ENCODE measurements around the gene ELAC2. TPM values are rescaled to one million over a fixed set of nuclear protein-coding genes. Genes with fewer than 3 reads are reported as not detected.

The ELAC2 gene
- total and polyA plus RNA-seq, 2 of the 8 experiments (the other 6 are each of a cell fraction or from before 2014, with no cell fraction given): 91.6 to 127 TPM

DNA sequence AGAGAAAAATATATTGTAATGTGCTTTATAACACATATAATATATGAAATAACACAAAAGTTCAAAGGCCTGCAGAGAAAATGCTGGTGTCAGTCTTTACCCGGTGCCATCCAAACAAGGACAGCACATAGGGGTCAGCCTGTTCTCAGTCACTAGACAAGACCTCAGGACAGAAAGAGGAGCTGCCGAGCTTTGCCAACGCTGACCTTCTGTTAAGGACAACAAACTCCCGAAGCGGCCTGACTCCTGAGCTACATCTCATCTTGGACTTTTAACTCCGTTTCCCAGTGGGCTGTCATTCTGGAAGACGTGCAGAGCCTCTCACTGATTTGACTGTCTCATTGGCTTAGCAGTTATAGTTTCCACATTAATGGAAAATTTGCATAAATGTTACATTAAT is 6.9 kb downstream of the ELAC2 start:
- no peaks in the 10 kb centered on the region for H3K27me3 ChIP-seq (replicated peaks in 1 of 4; ENCODE audit: control insufficient read depth in 3 of 4, extremely low read depth in 1 of 4, insufficient read depth in 3 of 4, low read length in 3 of 4)
- H3K9ac ChIP-seq (replicated peaks in 1 of 4; ENCODE audit: extremely low read depth in 1 of 4, low read depth in 3 of 4, low read length in 3 of 4): no peak overlapping the region
- ChIA-PET POLR2A (ENCODE audit: partially characterized antibody) (interaction anchor here (0.6 kb wide), 1 partner anchor 12 kb away, joined by 3 read pairs; no protein-coding TSS in a partner anchor), CTCF (ENCODE audit: partially characterized antibody) (interaction anchor here (0.8 kb wide), 1 partner anchor 35 kb away, joined by 3 read pairs; no protein-coding TSS in a partner anchor)
- no peak overlapping the region for H3K23ac ChIP-seq (ENCODE audit: insufficient read length)
- H2BK120ac ChIP-seq (replicated peaks; ENCODE audit: low read depth, low read length): no peak overlapping the region
- H4K20me1 ChIP-seq (replicated peaks in 1 of 2; ENCODE audit: control insufficient read depth in 1 of 2, insufficient read depth in 2 of 2, low read length in 2 of 2): peaks cover 0 to 2% of the 10 kb centered on the region in 2 experiments
- H4K5ac ChIP-seq (ENCODE audit: insufficient read length, low read depth, low read length): no peak overlapping the region
- H3K79me2 ChIP-seq (ENCODE audit: control insufficient read depth in 1 of 2, insufficient read depth in 2 of 2, low read length in 2 of 2): peaks cover 0 to 3% of the 10 kb centered on the region in 2 experiments; a peak in 1 of 4 replicates
- H3K4me2 ChIP-seq (ENCODE audit: insufficient read depth in 1 of 2, low read depth in 2 of 2, low read length in 2 of 2): no peak overlapping the region
- no peak overlapping the region for H2BK20ac ChIP-seq (ENCODE audit: low read length)
- no peaks in the 10 kb centered on the region for H3K9me3 ChIP-seq (ENCODE audit: insufficient read depth in 2 of 2, low read depth in 1 of 2, low read length in 1 of 2)
- no peak overlapping the region for H2BK12ac ChIP-seq (ENCODE audit: low read depth, low read length)
- H2AK5ac ChIP-seq (ENCODE audit: low read depth, low read length): no peak overlapping the region
- no peak overlapping the region for H3K27ac ChIP-seq (ENCODE audit: low read depth, low read length)
- no peak overlapping the region for H2BK5ac ChIP-seq (ENCODE audit: low read depth, low read length)
- DNase-seq (ENCODE audit: low read depth in 1 of 2, low spot score in 2 of 2) (no peak), FAIRE-seq (no peak)
- no peak overlapping the region for H3K14ac ChIP-seq (ENCODE audit: insufficient read length)
- no peak overlapping the region for H4K8ac ChIP-seq (ENCODE audit: extremely low read depth, insufficient read depth, low read length)
- no peaks in the 10 kb centered on the region for H3K79me1 ChIP-seq (ENCODE audit: low read depth, low read length)
- H2BK15ac ChIP-seq (ENCODE audit: low read length): no peak overlapping the region
- H3K23me2 ChIP-seq (ENCODE audit: low read depth, low read length): no peaks in the 10 kb centered on the region
- no peak overlapping the region for H3K56ac ChIP-seq (replicated peaks; ENCODE audit: insufficient read length, low read depth, low read length)
- no peaks in the 10 kb centered on the region for H3K4me1 ChIP-seq (replicated peaks in 1 of 4; ENCODE audit: control insufficient read depth in 3 of 4, insufficient read depth in 4 of 4, low read length in 3 of 4)
- WGBS, 2 experiments (ENCODE audit: extremely low coverage in 1 of 2, insufficient coverage in 1 of 2, insufficient read length in 1 of 2, insufficient replicate concordance in 2 of 2, low coverage in 1 of 2, low lambda C conversion rate in 2 of 2, missing lambda C conversion rate in 1 of 2): 85% methylated on average over 7 of the region's 7 CpGs; no CpG with 5 or more reads in 1 of the 2 experiments
- peaks cover 32 to 81% (median 64%) of the 10 kb centered on the region in 4 experiments for H3K36me3 ChIP-seq (ENCODE audit: control insufficient read depth in 2 of 4, insufficient read depth in 4 of 4, low read length in 3 of 4)
- H3K4ac ChIP-seq (replicated peaks; ENCODE audit: insufficient read length, low read depth, low read length): no peak overlapping the region
- no peak overlapping the region for H3K18ac ChIP-seq (ENCODE audit: extremely low read depth, low read length)
- H2AFZ ChIP-seq (ENCODE audit: low read length): no peak overlapping the region
- H4K91ac ChIP-seq (replicated peaks; ENCODE audit: insufficient read length, low read length): no peak overlapping the region
- no peak overlapping the region for H3K4me3 ChIP-seq (ENCODE audit: extremely low read depth in 1 of 4, insufficient read depth in 2 of 4, low read depth in 3 of 4, low read length in 4 of 4)
- TF ChIP-seq POLR2A (IDR thresholded peaks at IDR 0.05; ENCODE audit: control extremely low read depth in 1 of 2, low read depth in 2 of 2, low read length in 2 of 2): no peak
- no peak for TF ChIP-seq SIX5 (IDR thresholded peaks at IDR 0.05; ENCODE audit: low read depth, low read length)
- TF ChIP-seq MAFK (IDR thresholded peaks at IDR 0.05; ENCODE audit: low read depth, low read length): no peak
- TF ChIP-seq, protein P1, sequence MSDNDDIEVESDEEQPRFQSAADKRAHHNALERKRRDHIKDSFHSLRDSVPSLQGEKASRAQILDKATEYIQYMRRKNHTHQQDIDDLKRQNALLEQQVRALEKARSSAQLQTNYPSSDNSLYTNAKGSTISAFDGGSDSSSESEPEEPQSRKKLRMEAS (IDR thresholded peaks at IDR 0.05): no peak
- no peak for TF ChIP-seq SIN3A (conservative IDR thresholded peaks at IDR 0.05 in 1 of 2, IDR thresholded peaks at IDR 0.05 in 1 of 2; ENCODE audit: low read depth in 1 of 2, low read length in 2 of 2)
- no peak for TF ChIP-seq POLR2AphosphoS5 (IDR thresholded peaks at IDR 0.05; ENCODE audit: low read depth, low read length)
- TF ChIP-seq SUZ12 (IDR thresholded peaks at IDR 0.05; ENCODE audit: low read length): no peak
- no peak for TF ChIP-seq SAP30 (IDR thresholded peaks at IDR 0.05; ENCODE audit: insufficient read depth, insufficient replicate concordance, low read length)

Measured in H1 (cell line).